OCI-LY1 (cell line): ENCODE results near the gene HDHD3.

ENCODE experiments used
- H2AFZ ChIP-seq: fragments of 200-600 bp; sonication (generic), shearing (Covaris generic); 2 replicates; pipeline ENCODE4 v1.6.0; 2014; ENCODE audit warnings: antibody characterized with exemption, mild to moderate bottlenecking, low read length
- H3F3A ChIP-seq: fragments of 200-600 bp; sonication (generic), shearing (Covaris generic); 2 replicates; pipeline ENCODE4 v1.6.0; 2014; ENCODE audit warnings: mild to moderate bottlenecking, antibody characterized with exemption, low read length, moderate library complexity; ENCODE audit not compliant: insufficient read depth
- H3K27ac ChIP-seq: fragments of 200-600 bp; sonication (generic); 2 replicates; pipeline ENCODE4 v1.5.1; 2014; ENCODE audit warnings: low read length, mixed run types, mild to moderate bottlenecking, low read depth; ENCODE audit not compliant: poor library complexity, severe bottlenecking
- H3K27me3 ChIP-seq: fragments of 200-600 bp; sonication (generic); 2 replicates; pipeline ENCODE4 v1.6.0; 2014; ENCODE audit warnings: antibody characterized with exemption, mild to moderate bottlenecking, low read length, moderate library complexity; ENCODE audit not compliant: insufficient read depth
- H3K36me3 ChIP-seq: fragments of 200-600 bp; sonication (generic); 2 replicates; pipeline ENCODE4 v1.6.1; 2014; ENCODE audit warnings: mild to moderate bottlenecking, antibody characterized with exemption, low read length, moderate library complexity, mixed read lengths; ENCODE audit not compliant: insufficient read depth
- H3K4me1 ChIP-seq: fragments of 200-600 bp; sonication (generic); 2 replicates; pipeline ENCODE4 v1.5.1; 2014; ENCODE audit warnings: mild to moderate bottlenecking, low read length, moderate library complexity; ENCODE audit not compliant: insufficient read depth, severe bottlenecking
- H3K4me2 ChIP-seq: fragments of 200-600 bp; sonication (generic), shearing (Covaris generic); 2 replicates; pipeline ENCODE4 v1.6.1; 2014; ENCODE audit warnings: low read length
- H3K4me3 ChIP-seq: fragments of 200-600 bp; sonication (generic); 2 replicates; pipeline ENCODE4 v1.5.1; 2014; ENCODE audit warnings: low read length, low read depth, mild to moderate bottlenecking, mixed read lengths; ENCODE audit not compliant: poor library complexity, severe bottlenecking
- H3K79me2 ChIP-seq: fragments of 200-600 bp; shearing (Covaris generic); 2 replicates; pipeline ENCODE4 v1.6.1; 2016; ENCODE audit warnings: mixed run types, low read length, mixed read lengths; ENCODE audit not compliant: insufficient read depth
- H3K9ac ChIP-seq: fragments of 200-600 bp; sonication (generic), shearing (Covaris generic); 2 replicates; pipeline ENCODE4 v1.6.1; 2014; ENCODE audit warnings: mild to moderate bottlenecking, low read length, mixed read lengths
- H3K9me2 ChIP-seq: fragments of 200-600 bp; sonication (generic), shearing (Covaris generic); 2 replicates; pipeline ENCODE4 v1.6.1; 2014; ENCODE audit warnings: low read depth, mild to moderate bottlenecking, low read length, mixed read lengths
- H3K9me3 ChIP-seq: fragments of 200-600 bp; shearing (Covaris generic); 2 replicates; pipeline ENCODE4 v1.6.1; 2014; ENCODE audit warnings: low read length, mixed read lengths
- H4K20me1 ChIP-seq: fragments of 200-600 bp; sonication (generic), shearing (Covaris generic); 2 replicates; pipeline ENCODE4 v1.6.0; 2016; ENCODE audit warnings: mild to moderate bottlenecking, low read length; ENCODE audit not compliant: insufficient read depth
- CTCF ChIP-seq: fragments of 200-600 bp; sonication (generic), shearing (Covaris generic); IDR thresholded peaks from 2 replicates; pipeline ENCODE4 v1.5.1; 2017; ENCODE audit warnings: mild to moderate bottlenecking, antibody characterized with exemption, low read length, moderate library complexity, mixed read lengths
- EZH2 ChIP-seq: fragments of 200-600 bp; sonication (generic), shearing (Covaris generic); IDR thresholded peaks from 2 replicates; pipeline ENCODE4 v1.8.0; 2017; ENCODE audit warnings: borderline replicate concordance, mixed run types, mild to moderate bottlenecking, antibody characterized with exemption, low read length, moderate library complexity, mixed read lengths

Gene HDHD3

DNA sequence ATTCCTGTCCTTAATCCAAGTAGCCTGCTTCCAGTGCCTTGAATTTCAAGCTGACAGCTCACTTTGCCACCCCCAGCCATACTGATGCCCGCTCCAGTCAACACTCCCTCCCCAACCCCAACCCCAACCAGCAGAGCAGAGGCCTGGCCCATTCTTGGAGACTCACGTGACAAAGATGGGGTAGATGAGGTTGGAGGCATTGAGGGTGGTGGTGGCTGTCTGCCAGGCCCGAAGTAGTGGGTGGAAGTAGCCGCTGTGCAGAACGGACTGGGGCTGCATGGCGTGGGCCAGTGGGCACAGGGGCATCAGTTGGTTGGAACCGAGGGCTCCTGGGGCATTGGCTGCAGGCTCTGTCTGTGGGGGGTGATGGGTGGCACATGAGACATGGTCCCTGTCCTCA lies 16.5 kb upstream of the HDHD3 start:
- no peak for TF ChIP-seq EZH2
- TF ChIP-seq CTCF = no peak
- Histone ChIP-seq H3K79me2 (no peaks in the 10 kb centered on the region), H4K20me1 (no peaks in the 10 kb centered on the region), H3K9me2 (no peaks in the 10 kb centered on the region), H3K4me1 (peaks cover under 1% of the 10 kb centered on the region), H3F3A (no peaks in the 10 kb centered on the region), H3K27ac (no peak overlapping the region), H3K4me3 (no peak overlapping the region), H3K9me3 (no peaks in the 10 kb centered on the region), H2AFZ (no peak overlapping the region), H3K9ac (no peak overlapping the region), H3K27me3 (no peaks in the 10 kb centered on the region), H3K4me2 (no peak overlapping the region), H3K36me3 (peaks cover 38% of the 10 kb centered on the region)

DNA sequence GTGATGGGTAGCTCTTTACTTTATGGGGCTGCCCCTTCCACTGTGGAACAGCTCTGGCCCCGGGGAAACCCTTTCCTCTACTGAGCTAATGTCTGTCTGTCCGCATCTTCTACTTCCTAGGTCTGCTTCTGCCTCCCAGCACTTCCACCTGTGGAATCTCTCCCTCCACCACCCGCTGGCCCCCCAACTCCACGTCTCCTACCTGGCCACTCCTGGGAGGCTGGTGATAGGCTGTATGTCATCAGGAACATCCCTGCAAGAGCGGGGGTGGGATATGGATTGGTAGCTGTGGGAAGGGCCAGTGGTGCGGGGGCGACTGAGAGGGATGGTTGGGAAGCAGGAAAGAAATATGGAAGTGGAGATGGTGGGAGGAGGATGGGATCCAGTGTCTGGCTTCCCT lies 15.1 kb upstream of the HDHD3 start:
- no peaks in the 10 kb centered on the region for H3F3A ChIP-seq
- H3K4me3 ChIP-seq = no peak overlapping the region
- H3K9me2 ChIP-seq = no peaks in the 10 kb centered on the region
- no peaks in the 10 kb centered on the region for H3K27me3 ChIP-seq
- H3K9me3 ChIP-seq = no peaks in the 10 kb centered on the region
- H3K4me1 ChIP-seq = no peaks in the 10 kb centered on the region
- no peaks in the 10 kb centered on the region for H4K20me1 ChIP-seq
- H2AFZ ChIP-seq = no peak overlapping the region
- H3K79me2 ChIP-seq = no peaks in the 10 kb centered on the region
- H3K27ac ChIP-seq = no peak overlapping the region
- no peak overlapping the region for H3K4me2 ChIP-seq
- peaks cover 52% of the 10 kb centered on the region for H3K36me3 ChIP-seq
- no peak overlapping the region for H3K9ac ChIP-seq
- TF ChIP-seq EZH2 (no peak), CTCF (no peak)

- H3F3A ChIP-seq = no peaks in the 10 kb centered on the region
- H3K4me2 ChIP-seq = no peak overlapping the region
- no peak for TF ChIP-seq CTCF
- no peak for TF ChIP-seq EZH2
- H3K9me3 ChIP-seq = no peaks in the 10 kb centered on the region
- H3K27ac ChIP-seq = no peak overlapping the region
- no peaks in the 10 kb centered on the region for H3K9me2 ChIP-seq
- peaks cover 56% of the 10 kb centered on the region for H3K36me3 ChIP-seq
- H3K4me1 ChIP-seq = no peaks in the 10 kb centered on the region
- H2AFZ ChIP-seq = no peak overlapping the region
- H4K20me1 ChIP-seq = no peaks in the 10 kb centered on the region
- H3K79me2 ChIP-seq = no peaks in the 10 kb centered on the region
- no peak overlapping the region for H3K4me3 ChIP-seq
- H3K9ac ChIP-seq = no peak overlapping the region
- no peaks in the 10 kb centered on the region for H3K27me3 ChIP-seq
Observed at GRCh38 chr9:113390192-113390960, 13.6 kb upstream of the HDHD3 start.
